B cell (primary cell): Measurements from ENCODE around the gene RBM44.

ENCODE experiments used
- EZH2 ChIP-seq: IDR thresholded peaks from 2 replicates; pipeline ENCODE4 v1.6.1; 2012; ENCODE audit warnings: borderline replicate concordance, low read depth, mild to moderate bottlenecking, moderate library complexity, low read length; ENCODE audit not compliant: insufficient read depth, poor library complexity, severe bottlenecking
- TF ChIP-seq, protein P1 (sequence below): fragments of 200-600 bp; IDR thresholded peaks from one replicate; pipeline ENCODE4 v1.8.0; 2022; ENCODE audit warnings: antibody characterized with exemption, mild to moderate bottlenecking

- TF ChIP-seq, protein P1, sequence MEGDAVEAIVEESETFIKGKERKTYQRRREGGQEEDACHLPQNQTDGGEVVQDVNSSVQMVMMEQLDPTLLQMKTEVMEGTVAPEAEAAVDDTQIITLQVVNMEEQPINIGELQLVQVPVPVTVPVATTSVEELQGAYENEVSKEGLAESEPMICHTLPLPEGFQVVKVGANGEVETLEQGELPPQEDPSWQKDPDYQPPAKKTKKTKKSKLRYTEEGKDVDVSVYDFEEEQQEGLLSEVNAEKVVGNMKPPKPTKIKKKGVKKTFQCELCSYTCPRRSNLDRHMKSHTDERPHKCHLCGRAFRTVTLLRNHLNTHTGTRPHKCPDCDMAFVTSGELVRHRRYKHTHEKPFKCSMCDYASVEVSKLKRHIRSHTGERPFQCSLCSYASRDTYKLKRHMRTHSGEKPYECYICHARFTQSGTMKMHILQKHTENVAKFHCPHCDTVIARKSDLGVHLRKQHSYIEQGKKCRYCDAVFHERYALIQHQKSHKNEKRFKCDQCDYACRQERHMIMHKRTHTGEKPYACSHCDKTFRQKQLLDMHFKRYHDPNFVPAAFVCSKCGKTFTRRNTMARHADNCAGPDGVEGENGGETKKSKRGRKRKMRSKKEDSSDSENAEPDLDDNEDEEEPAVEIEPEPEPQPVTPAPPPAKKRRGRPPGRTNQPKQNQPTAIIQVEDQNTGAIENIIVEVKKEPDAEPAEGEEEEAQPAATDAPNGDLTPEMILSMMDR = no peak
- no peak for TF ChIP-seq EZH2
These were observed 74.8 kb downstream of the RBM44 start for GRCh38 chr2:237873421-237873831.
